ENCODE data around the gene RABL6.
"Not testable (repeated sequence)": the region's sequence is repeated elsewhere in the genome, so short reads cannot be mapped to it uniquely, and the experiment has no call there.

The RABL6 gene

DNA sequence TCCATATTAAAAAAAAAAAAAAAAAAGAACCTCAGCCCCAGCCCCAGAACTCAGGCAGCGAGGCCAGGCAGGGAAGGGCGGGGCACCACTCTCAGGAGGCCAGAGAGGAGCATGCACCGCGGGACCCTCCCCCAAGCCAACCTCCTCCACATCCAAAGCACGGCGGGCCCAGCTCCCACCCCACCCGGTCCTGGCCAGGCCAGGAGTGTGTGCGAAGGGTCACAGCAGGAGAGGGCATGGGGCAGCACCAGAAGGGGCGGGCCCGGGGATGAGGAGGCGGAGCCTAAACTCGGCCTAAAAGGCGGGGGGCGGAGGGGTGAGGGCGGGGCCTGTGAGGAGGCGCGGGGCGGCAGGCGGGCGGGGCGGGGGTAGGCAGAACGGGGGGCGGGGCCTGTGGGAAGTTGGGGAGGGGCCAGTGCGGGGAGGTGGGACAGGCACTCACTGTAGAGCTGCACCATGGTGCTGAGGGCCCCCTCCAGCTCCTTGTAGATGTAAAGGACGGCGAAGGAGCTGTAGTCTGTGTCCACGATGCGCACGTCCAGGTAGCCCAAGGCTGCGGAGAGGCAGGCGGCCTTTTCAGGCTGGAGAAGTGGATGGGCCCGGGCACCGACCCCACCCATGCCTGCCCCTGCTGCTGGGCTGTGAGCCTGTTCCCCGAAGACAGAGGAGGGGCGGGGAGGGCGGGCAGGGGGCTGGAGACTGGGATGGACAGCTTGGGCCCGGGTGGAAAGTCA, 44.7 kb upstream of the RABL6 start:
- no peak overlapping the region for H3K27ac ChIP-seq
- TF ChIP-seq, protein P1, sequence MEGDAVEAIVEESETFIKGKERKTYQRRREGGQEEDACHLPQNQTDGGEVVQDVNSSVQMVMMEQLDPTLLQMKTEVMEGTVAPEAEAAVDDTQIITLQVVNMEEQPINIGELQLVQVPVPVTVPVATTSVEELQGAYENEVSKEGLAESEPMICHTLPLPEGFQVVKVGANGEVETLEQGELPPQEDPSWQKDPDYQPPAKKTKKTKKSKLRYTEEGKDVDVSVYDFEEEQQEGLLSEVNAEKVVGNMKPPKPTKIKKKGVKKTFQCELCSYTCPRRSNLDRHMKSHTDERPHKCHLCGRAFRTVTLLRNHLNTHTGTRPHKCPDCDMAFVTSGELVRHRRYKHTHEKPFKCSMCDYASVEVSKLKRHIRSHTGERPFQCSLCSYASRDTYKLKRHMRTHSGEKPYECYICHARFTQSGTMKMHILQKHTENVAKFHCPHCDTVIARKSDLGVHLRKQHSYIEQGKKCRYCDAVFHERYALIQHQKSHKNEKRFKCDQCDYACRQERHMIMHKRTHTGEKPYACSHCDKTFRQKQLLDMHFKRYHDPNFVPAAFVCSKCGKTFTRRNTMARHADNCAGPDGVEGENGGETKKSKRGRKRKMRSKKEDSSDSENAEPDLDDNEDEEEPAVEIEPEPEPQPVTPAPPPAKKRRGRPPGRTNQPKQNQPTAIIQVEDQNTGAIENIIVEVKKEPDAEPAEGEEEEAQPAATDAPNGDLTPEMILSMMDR (conservative IDR thresholded peaks at IDR 0.05) = no peak
- no peak for TF ChIP-seq ZFX (IDR thresholded peaks at IDR 0.05)

DNA sequence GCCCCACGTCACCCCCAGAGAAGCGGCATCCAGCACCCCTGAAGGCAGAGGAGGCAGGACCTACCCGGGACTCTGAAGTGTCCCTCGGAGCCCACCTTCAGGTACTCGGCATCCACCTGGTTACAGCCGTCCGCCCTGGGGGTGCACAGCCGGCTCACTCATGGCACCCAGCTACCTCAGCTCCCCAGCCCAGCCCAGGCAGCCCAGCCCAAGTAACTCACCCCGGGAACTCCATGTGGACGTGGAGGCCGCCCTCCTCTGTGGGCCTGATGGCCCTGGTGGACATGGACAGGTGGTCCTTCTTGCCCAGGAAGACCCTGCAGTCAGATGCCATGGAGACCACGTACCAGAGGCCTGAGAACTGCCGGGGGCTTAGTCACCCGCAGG, 44.1 kb upstream of the RABL6 start:
- no peak overlapping the region for H3K27ac ChIP-seq
- TF ChIP-seq, protein P1 (conservative IDR thresholded peaks at IDR 0.05) = no peak
- no peak for TF ChIP-seq ZFX (IDR thresholded peaks at IDR 0.05)

DNA sequence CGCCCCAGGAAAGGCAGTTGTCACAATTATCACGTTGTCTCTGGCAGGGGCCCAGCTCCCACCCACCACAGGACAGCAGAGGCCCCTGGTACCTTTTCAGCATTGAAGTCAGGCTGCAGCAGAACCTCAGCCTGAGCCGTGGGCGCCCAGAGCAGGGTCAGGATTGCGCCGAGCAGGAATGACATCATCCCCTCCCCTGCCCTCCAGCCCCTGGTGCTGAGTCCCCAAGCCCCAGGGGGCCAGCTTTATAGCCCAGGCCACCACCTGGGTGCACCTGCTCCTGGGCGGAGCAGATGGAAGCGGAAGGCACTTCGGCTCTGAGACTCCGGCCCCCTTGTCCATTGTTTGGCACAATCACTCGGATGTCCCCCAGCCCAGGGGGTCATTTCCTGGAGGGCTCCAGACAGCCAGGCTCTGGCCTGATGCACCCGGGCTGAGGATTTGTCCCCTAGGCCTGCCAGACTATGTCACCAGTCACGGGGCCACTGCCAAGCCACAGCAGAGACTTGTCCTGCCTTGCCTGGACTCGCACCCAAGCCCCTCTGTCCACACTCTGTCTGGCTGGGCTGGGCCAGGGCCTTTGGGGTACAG, 43.4 kb upstream of the RABL6 start, which contains the start of gene LCN15:
Gene LCN15 (minus strand): TSS at position 218 of the 591 bp plus-strand sequence. CDS start 30 bp downstream, at position 188.
- TF ChIP-seq ZFX (IDR thresholded peaks at IDR 0.05) = no peak
- TF ChIP-seq, protein P1 (conservative IDR thresholded peaks at IDR 0.05) = no peak
- H3K27ac ChIP-seq = no peak within 1 kb of the TSS

DNA sequence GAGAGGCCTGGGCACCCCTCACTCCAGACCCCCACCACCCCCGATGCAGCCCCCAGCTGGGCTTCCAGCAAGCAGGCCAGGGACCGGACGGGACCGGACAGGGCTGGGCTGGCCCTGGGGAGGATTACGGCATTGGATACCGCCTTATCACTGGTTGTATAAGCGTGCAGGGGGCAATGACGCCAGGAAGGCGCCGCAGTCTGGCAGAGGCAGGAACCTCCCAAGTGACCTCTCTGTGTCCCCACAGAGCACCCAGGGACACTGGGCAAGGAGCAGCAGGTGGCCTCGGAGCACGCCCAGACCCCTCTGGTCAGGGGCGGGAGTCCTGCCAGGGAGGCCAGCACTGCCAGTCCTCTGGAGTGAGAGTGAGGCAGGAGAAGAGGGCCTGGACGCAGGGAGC, 42.7 kb upstream of the RABL6 start:
- TF ChIP-seq, protein P1 (conservative IDR thresholded peaks at IDR 0.05) = no peak
- no peak for TF ChIP-seq ZFX (IDR thresholded peaks at IDR 0.05)
- no peak overlapping the region for H3K27ac ChIP-seq

DNA sequence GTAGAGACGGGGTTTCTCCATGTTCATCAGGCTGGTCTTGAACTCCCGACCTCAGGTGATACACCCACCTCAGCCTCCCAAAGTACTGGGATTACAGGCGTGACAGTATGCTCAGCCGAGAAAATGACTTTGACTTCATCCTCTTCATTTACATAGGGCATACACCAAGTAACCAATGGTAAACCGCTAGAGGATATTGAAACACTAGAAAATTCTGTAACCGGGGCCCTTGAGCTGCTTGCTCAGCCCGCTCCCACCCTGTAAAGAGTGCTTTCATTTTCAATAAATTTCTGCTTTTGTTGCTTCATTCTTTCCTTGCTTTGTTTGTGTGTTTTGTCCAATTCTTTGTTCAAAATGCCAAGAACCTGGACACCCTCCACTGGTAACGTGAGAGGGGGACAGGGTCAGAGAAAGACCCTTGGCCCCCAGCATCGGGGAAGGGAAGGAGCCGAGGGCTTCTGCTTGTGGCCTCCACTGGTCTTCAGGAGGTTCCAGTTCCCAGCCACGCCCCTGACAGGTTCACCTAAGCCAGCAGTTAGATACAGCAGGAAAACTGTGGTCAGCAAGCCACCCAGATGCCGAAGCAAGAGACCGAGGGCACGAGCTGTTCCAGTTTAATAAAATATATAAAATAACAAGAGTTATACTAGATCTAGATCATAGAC, 41.9 kb upstream of the RABL6 start:
- H3K27ac ChIP-seq = not testable (repeated sequence)

DNA sequence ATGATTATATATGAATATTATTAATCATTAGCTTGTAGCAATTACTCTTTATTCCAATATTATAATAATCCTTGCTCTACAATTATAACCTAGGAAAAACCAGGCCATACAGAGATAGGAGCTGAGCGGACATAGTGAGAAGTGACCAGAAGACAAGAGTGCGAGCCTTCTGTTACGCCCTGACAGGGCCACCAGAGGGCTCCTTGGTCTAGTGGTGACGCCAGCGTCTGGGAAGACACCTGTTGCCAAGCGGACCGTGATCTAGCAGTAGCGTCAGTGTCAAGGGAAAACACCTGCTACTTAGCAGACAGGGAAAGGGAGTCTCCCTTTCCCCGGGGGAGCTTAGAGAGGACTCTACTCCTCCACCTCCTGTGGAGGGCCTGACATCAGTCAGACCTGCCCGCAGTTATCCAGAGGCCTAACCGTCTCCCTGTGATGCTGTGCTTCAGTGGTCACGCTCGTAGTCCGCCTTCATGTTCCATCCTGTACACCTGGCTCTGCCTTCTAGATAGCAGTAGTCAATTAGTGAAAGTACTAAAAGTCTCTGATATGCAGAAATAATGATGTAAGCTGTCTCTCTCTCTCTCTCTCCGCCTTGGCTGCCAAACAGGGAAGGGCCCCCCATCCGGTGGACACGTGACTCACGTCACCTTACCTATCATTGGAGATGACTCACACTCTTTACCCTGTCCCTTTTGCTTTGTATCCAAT, 41.2 kb upstream of the RABL6 start:
- not testable (repeated sequence) for H3K27ac ChIP-seq
- TF ChIP-seq, protein P1 (conservative IDR thresholded peaks at IDR 0.05) = peak; percentile 60

DNA sequence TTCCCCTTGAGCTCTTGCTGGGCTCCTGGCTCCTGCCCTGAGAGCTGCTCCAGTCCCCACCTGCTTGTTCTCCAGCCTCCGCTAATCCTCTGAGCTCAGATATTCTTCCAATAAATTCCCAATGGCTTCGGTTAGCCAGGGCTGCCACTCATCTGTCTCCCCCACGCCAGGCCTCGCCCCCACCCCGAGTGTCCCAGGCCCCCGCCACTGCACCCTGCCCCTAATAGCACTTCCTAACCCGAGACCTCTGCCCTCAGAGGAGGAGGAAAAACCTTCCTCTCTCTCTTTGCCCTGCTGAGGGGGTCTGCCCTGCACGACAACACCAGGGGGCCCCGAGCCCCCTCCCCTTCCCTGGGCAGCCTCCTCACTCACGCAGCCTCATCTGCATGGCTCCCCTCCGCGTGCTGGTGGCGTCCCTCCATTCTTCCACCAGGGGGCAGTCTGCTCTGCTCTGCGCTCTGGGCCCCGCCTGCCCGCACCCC, 38.0 kb upstream of the RABL6 start:
- TF ChIP-seq, protein P1 (conservative IDR thresholded peaks at IDR 0.05) = no peak; the same call in 1 of the 2 replicates
- no peak for TF ChIP-seq ZFX (IDR thresholded peaks at IDR 0.05)

More for the DNA sequence above, 38.0 kb upstream of the RABL6 start:
- no peak overlapping the region for H3K27ac ChIP-seq

Measured in C4-2B (cell line).